Measurements from ENCODE around the gene MAGED4.
"Not testable (repeated sequence)": the region's sequence is repeated elsewhere in the genome, so short reads cannot be mapped to it uniquely, and the experiment has no call there.

Gene MAGED4, protein sequence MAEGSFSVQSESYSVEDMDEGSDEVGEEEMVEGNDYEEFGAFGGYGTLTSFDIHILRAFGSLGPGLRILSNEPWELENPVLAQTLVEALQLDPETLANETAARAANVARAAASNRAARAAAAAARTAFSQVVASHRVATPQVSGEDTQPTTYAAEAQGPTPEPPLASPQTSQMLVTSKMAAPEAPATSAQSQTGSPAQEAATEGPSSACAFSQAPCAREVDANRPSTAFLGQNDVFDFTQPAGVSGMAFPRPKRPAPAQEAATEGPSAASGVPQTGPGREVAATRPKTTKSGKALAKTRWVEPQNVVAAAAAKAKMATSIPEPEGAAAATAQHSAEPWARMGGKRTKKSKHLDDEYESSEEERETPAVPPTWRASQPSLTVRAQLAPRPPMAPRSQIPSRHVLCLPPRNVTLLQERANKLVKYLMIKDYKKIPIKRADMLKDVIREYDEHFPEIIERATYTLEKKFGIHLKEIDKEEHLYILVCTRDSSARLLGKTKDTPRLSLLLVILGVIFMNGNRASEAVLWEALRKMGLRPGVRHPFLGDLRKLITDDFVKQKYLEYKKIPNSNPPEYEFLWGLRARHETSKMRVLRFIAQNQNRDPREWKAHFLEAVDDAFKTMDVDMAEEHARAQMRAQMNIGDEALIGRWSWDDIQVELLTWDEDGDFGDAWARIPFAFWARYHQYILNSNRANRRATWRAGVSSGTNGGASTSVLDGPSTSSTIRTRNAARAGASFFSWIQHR

DNA sequence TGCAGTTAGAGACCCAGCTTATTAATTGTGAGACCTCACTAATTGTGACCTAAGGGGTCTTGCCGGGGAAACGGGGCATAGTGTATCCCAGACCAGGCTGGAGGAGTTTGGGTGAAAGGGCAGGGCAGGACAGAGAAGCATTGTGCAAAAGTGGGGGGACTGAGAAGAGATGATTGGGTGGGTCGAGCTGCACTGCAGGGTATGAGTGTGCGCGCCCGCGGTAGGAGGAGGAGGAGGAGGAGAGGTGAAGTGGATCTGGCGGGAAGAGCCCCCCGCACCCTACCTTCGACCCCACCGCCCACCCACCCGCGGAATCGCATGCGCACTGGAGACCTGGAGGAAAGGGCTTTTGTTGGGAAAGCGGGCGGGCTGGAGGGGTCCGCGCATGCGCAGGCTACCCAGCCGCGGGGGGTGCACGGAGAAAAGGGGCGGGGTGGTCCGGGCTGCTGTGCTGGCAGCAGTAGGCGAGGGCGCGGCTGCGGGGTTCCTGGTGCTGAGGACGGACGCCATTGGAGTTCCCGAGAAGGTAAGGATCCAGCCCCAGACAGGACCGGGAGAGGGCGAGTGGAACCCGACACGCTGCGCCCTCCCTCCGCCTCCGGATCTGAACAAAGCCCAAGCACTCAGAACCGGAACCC, at the start of gene MAGED4:
Gene MAGED4 (plus strand): TSS at position 449 of the 638 bp plus-strand sequence. CDS start 1,035 bp downstream, outside the sequence.
- not testable (repeated sequence) for FAIRE-seq

DNA sequence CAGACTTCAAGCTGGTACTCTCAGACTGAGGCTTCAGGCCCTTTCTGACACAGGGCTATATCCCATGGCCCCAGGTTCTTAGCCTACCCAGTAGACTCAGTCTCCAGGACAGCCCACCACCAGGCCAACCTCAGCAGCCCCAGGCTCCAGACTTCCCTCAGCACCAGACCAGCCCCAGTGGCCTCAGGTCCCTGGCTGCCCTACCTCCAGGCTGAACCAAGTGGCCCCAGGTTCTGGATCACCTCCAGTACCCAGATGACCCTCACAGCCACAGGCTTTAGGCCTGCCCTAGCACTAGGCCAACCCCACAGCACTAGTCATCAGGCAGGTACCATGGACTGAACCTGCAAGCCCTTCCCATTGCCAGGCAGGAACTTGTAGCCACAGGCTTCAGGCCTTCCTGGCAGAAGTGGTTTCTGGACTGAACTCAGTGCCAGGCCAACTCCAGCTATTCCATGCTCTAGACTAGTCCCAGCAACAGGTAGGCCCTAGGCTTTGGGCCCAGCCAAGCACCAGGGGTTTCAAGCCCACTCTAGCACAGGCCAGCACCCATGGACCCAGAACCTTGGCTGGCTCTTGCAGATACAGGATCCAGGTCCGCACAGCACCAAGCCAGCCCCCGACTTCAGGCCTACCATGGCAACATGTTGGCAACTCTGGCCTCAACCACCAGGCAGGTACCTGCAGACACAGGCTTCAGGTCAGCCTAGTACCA, 45.7 kb upstream of the MAGED4 start:
- no peak for DNase-seq (ENCODE audit: insufficient read length, low spot score)
- TF ChIP-seq POLR2A (IDR thresholded peaks at IDR 0.05; ENCODE audit: low read depth, low read length), result no peak
- no peak for FAIRE-seq

More for the DNA sequence above, at the start of gene MAGED4:
- not testable (repeated sequence) for DNase-seq (ENCODE audit: insufficient read length, low spot score)

DNA sequence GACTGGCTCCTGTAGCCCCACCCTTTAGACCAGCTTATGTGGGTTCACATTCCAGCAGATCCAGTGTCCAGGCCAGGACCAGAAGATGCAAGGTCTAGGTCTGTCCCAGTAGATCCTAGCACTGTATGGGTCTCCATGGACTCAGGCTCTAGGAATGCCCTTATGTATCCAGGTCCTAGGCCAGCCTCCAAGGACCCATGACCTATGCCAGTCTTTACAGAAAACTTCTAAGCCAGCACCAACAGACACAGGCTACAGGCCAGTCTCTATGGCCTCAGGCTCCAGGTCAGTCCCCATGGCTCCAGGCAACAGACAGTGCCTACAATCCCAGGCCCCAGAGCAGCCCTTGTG, 45.2 kb upstream of the MAGED4 start:
- no peak for TF ChIP-seq POLR2A (IDR thresholded peaks at IDR 0.05; ENCODE audit: low read depth, low read length)
- FAIRE-seq (no peak), DNase-seq (ENCODE audit: insufficient read length, low spot score) (no peak)

DNA sequence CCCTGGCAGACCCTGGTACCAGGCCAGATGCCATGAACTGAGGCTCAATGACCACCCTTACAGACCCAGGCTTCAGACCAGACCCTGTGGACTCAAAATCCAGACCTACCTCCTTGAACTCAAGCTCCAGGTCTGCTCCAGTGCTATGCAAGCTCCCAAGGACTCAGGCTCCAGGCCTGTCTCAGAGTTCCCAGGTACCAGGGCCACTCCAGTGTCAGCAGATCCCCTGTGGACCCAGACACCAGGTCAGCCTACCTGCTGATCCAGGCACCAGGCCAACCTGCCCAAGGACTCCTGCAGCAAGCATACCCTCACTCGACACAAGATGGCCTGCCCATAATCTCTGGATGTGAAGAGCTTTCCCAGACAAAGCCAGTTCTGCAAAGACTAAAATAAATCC, 44.7 kb upstream of the MAGED4 start:
- TF ChIP-seq POLR2A (IDR thresholded peaks at IDR 0.05; ENCODE audit: low read depth, low read length), result no peak
- DNase-seq (ENCODE audit: insufficient read length, low spot score) (no peak), FAIRE-seq (no peak)

DNA sequence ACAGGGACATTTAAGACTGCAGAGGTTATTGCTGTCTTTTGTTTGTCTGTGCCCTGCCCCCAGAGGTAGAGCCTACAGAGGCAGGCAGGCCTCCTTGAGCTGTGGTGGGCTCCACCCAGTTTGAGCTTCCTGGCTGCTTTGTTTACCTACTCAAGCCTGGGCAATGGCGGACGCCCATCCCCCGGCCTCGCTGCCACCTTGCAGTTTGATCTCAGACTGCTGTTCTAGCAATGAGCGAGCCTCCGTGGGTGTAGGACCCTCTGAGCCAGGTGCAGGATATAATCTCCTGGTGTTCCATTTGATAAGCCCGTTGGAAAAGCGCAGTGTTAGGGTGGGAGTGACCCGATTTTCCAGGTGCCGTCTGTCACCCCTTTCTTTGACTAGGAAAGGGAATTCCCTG, 34.0 kb upstream of the MAGED4 start:
- not testable (repeated sequence) for DNase-seq (ENCODE audit: insufficient read length, low spot score); FAIRE-seq

DNA sequence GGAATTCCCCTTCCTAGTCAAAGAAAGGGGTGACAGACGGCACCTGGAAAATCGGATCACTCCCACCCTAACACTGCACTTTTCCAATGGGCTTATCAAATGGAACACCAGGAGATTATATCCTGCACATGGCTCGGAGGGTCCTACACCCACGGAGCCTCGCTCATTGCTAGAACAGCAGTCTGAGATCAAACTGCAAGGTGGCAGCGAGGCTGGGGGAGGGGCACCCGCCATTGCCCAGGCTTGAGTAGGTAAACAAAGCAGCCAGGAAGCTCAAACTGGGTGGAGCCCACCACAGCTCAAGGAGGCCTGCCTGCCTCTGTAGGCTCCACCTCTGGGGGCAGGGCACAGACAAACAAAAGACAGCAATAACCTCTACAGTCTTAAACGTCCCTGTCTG, 24.5 kb upstream of the MAGED4 start:
- DNase-seq (ENCODE audit: insufficient read length, low spot score); FAIRE-seq: not testable (repeated sequence)

DNA sequence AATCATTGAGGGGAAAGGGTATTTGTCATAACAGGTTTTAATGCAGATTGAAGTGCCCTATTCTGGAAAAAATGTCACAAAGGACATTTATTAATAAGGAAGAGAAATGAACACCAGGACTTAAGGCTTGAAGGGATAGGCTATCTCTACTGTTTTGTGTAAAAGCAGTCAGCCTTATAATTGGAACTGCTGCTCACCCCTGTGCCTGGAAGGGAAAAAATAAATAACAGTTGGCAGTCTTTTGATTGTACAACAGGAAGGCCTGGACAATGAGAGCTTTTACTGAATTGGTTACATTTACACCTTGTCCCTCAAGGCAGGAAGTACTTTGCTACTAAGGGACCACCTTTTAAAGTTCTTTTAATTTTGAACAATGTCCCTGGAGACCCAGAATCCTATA, 17.8 kb upstream of the MAGED4 start:
- no peak for TF ChIP-seq POLR2A (IDR thresholded peaks at IDR 0.05; ENCODE audit: low read depth, low read length)
- no peak for FAIRE-seq
- no peak for DNase-seq (ENCODE audit: insufficient read length, low spot score)

DNA sequence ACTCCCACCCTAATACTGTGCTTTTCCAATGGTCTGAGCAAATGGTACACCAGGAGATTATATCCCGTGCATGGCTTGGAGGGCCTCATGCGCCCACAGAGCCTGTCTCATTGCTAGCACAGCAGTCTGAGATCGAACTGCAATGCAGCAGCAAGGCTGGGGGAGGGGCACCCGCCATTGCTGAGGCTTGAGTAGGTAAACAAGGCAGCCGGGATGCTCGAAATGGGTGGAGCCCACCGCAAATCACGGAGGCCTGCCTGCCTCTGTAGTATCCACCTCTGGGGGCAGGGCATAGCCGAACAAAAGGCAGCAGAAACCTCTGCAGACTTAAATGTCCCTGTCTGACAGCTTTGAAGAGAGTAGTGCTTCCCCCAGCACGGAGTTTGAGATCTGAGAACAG, 13.6 kb upstream of the MAGED4 start:
- not testable (repeated sequence) for FAIRE-seq

DNA sequence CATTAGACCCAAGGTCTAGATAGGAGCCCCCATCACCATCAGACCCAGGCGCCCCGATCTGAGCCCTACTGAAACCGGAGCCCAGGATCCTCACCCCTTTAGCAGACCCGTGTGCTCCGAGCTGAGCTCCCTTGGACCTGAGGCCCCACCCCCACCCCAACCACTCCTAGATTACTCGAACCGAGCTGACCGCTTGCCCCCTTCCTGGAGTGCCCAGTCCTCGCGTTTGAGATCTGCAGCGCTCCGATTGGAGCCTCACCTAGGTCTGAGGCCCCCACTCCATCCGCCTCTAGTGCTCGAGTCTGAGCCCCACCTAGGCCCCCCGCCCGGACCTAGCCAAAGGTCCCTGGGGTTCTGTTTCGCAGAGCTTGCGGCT, 378 bp downstream of the MAGED4 start:
- FAIRE-seq; DNase-seq (ENCODE audit: insufficient read length, low spot score): not testable (repeated sequence)

More for the DNA sequence above, 13.6 kb upstream of the MAGED4 start:
- not testable (repeated sequence) for DNase-seq (ENCODE audit: insufficient read length, low spot score)

DNA sequence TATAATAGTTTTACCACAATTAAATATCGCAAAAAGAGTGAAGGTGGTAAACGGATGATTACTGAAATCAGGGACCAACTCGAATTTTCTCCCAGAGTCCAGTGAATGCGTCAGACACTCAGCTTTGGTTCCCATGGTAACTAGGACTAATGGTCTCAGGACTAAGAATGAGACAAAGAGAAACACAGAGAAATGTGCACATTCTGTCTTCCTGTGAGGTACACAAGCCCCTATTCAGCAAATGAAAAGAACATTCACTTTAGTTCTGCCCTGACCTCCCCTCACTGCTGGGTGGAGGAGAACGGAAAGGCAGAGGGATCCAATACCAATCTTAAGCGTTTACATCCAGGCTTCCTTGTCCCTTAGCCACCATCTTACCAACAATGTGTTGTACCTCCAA, 26.7 kb downstream of the MAGED4 start:
- not testable (repeated sequence) for FAIRE-seq; DNase-seq (ENCODE audit: insufficient read length, low spot score)

DNA sequence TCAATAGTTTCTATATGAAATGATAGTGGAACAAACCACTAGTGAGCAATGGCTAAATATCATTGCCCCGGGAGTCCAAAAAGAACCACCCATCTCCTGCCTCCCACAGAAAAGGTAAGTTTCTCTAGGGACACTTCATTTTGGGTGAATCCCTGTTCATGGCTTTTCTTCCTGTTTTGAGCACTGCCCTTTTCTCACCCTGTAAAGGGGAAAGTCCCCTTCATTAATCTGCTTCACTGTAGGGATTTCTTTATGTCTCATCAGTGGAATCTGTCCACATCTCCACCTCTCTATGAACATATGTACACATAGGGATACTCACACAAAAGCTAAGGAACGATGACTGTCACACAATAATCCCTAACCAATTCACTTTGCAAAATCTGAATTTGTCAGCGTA, 28.6 kb downstream of the MAGED4 start:
- no peak for DNase-seq (ENCODE audit: insufficient read length, low spot score)
- TF ChIP-seq POLR2A (IDR thresholded peaks at IDR 0.05; ENCODE audit: low read depth, low read length), result no peak
- no peak for FAIRE-seq

DNA sequence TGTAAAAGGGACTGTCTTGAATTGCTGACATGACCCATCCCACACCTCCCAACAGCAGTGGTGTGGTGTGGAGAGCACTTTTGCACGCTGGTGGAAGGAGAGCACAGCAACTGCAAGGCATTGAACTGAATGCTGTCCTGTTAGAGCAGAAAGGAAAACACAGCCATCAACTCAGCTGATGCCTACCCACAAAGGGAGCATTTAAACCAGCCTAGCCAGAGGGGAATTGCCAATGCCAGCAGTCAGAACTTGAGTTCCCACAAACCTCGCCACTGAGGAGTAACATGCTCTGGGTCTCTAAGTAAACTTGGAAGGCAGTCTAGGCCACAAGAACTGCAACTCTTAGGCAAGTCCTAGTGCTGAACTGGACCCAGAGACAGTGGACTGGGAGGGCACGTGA, 31.9 kb downstream of the MAGED4 start:
- TF ChIP-seq POLR2A (IDR thresholded peaks at IDR 0.05; ENCODE audit: low read depth, low read length), result no peak
- no peak for DNase-seq (ENCODE audit: insufficient read length, low spot score)
- no peak for FAIRE-seq

DNA sequence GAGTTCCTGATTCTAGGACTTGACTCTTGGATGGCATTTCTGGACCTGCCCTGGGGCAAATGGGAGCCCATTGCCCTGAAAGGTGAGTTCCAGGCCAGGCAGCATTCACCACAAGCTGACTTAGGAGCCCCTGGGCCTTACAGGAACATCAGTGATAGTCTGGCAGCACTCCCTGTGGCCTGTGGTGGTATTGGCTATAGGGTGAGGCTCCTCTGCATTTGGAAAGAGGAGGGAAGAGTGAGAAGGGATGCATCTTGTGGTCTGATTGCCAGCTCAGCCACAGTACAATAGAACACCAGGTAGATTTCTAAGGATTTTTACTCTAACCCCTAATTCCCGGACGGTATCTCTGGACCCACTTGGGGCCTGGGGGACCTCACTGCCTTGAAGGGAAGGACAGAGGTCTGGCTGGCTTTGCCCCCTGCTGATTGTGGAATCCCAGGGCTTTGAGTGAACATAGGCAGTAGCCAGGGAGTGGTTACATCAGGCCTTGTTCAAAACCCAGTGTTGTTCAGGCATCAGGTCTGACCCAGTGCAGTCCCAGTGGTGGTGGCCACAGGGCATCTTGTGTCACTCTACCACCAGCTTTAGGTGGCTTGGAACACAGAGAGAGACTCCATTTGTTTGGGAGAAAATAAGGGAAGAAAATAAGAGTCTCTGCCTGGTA, 32.9 kb downstream of the MAGED4 start:
- DNase-seq (ENCODE audit: insufficient read length, low spot score) (no peak), FAIRE-seq (no peak)
- TF ChIP-seq POLR2A (IDR thresholded peaks at IDR 0.05; ENCODE audit: low read depth, low read length), result no peak

DNA sequence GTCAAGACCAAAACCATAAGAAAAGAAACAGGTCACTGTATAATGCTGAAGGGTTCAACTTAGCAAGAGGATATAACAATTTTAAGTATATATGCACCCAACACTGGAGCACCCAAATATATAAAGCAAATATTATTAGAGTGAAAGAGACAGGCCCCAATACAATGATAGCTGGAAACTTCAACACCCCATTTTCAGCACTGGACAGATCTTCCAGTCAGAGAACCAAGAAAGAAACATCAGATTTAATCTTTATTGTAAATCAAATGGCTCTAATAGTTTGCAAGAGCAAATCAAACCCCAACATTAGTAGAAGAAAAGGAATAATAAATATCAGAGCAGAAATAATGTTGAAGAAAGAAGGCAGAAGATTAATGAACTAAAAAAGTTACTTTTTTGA, 36.2 kb downstream of the MAGED4 start:
- FAIRE-seq, result no peak
- DNase-seq (ENCODE audit: insufficient read length, low spot score), result no peak
- no peak for TF ChIP-seq POLR2A (IDR thresholded peaks at IDR 0.05; ENCODE audit: low read depth, low read length)
